DND-41 (cell line): Measurements from ENCODE around the gene GBP5.
"Not testable (repeated sequence)": the region's sequence is repeated elsewhere in the genome, so short reads cannot be mapped to it uniquely, and the experiment has no call there.

Experiments
- ATAC-seq: fragments of 200-7000 bp; cut with Tn5 transposase; 3 replicates; pipeline ENCODE4 v1.9.1; 2021; ENCODE audit warnings: low read depth; ENCODE audit not compliant: insufficient read depth
- DNase-seq: peaks from one replicate; pipeline ENCODE4 v3.0.0-alpha.2; 2020
- H2AFZ ChIP-seq: 2 replicates; pipeline ENCODE4 v1.6.0; 2012; ENCODE audit warnings: low read depth, low read length
- H3K27ac ChIP-seq: 2 replicates; pipeline ENCODE4 v1.5.1; 2012; ENCODE audit warnings: low read length, inconsistent platforms
- H3K27me3 ChIP-seq: fragments of 200-600 bp; sonication (generic); 2 replicates; pipeline ENCODE4 v1.6.0; 2012; ENCODE audit warnings: low read length, mild to moderate bottlenecking, inconsistent platforms; ENCODE audit not compliant: insufficient read depth, poor library complexity
- H3K36me3 ChIP-seq: 2 replicates; pipeline ENCODE4 v1.5.1; 2012; ENCODE audit warnings: low read length, inconsistent platforms; ENCODE audit not compliant: insufficient read depth
- H3K4me1 ChIP-seq: 2 replicates; pipeline ENCODE4 v1.5.1; 2012; ENCODE audit warnings: mild to moderate bottlenecking, low read length; ENCODE audit not compliant: insufficient read depth
- H3K4me2 ChIP-seq: 2 replicates; pipeline ENCODE4 v1.6.0; 2012; ENCODE audit warnings: mild to moderate bottlenecking, moderate library complexity, low read length, inconsistent platforms; ENCODE audit not compliant: insufficient read depth
- H3K4me3 ChIP-seq, 2 experiments: fragments of 200-600 bp in 1 of 2; shearing (Covaris generic) in 1 of 2; 2 replicates each; pipeline ENCODE4 v1.5.1; 2012 to 2016; ENCODE audit warnings: inconsistent platforms in 2 of 2, low read length in 2 of 2, mild to moderate bottlenecking in 2 of 2, low read depth in 1 of 2, moderate library complexity in 1 of 2
- H3K79me2 ChIP-seq: 2 replicates; pipeline ENCODE4 v1.6.0; 2012; ENCODE audit warnings: low read length, inconsistent platforms; ENCODE audit not compliant: insufficient read depth
- H3K9ac ChIP-seq: 2 replicates; pipeline ENCODE4 v1.6.0; 2012; ENCODE audit warnings: low read depth, mild to moderate bottlenecking, inconsistent platforms, low read length, moderate library complexity
- H3K9me3 ChIP-seq: 2 replicates; pipeline ENCODE4 v1.5.1; 2012; ENCODE audit warnings: low read length, moderate library complexity, mild to moderate bottlenecking, inconsistent platforms; ENCODE audit not compliant: insufficient read depth, severe bottlenecking
- H4K20me1 ChIP-seq: 2 replicates; pipeline ENCODE4 v1.6.0; 2012; ENCODE audit warnings: low read length; ENCODE audit not compliant: insufficient read depth
- EZH2 ChIP-seq: IDR thresholded peaks from 3 replicates; pipeline ENCODE4 v1.6.1; 2012; ENCODE audit warnings: borderline replicate concordance, low read depth, mild to moderate bottlenecking, moderate library complexity, low read length, inconsistent platforms; ENCODE audit not compliant: severe bottlenecking
- TF ChIP-seq, protein P1 (sequence below): IDR thresholded peaks from 2 replicates; pipeline ENCODE4 v1.5.1; 2012; ENCODE audit warnings: borderline replicate concordance, low read length, moderate library complexity, mild to moderate bottlenecking; ENCODE audit not compliant: poor library complexity, severe bottlenecking; ENCODE audit errors: extremely low read depth

The GBP5 gene

DNA sequence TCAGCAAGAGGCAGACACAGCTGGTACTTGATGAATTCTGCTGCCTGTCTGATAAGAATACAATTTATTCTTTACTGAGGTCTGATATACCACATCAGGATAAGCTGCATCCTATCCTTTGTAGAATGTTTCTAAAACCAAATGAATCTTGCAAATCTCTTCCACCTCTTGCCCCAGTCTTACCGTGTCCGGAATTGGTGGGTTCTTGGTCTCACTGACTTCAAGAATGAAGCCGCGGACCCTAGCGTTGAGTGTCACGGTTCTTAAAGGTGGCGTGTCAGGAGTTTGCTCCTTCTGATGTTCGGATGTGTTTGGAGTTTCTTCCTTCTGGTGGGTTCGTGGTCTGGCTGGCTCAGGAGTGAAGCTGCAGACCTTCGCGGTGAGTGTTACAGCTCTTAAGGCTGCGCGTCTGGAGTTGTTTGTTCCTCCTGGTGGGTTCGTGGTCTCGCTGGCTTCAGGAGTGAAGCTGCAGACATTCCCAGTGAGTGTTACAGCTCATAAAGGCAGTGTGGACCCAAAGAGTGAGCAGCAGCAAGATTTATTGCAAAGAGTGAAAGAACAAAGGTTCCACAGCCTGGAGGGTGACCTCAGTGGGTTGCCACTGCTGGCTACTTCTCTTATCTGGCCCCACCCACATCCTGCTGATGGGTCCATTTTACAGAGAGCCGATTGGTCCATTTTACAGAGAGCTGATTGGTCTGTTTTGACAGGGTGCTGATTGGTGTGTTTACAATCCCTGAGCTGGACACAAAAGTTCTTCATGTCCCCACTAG lies at the start of gene GBP5:
TSS of gene GBP5 (minus strand) at position 592 of the 773 bp plus-strand sequence. CDS start 3,305 bp downstream, outside the sequence.
- Histone ChIP-seq H2AFZ (peak within 1 kb of the TSS; percentile 41), H3K4me1 (peaks cover 65% of the 10 kb centered on the region), H3K27ac (peak within 1 kb of the TSS; percentile 87), H3K9ac (peak within 1 kb of the TSS; percentile 66), H3K4me2 (peak within 1 kb of the TSS; percentile 88), H3K36me3 (peaks cover 37% of the 10 kb centered on the region), H3K79me2 (peaks cover 60% of the 10 kb centered on the region), H3K4me3 (peak within 1 kb of the TSS; percentile 61 to 69)
- H4K20me1 ChIP-seq, H3K27me3 ChIP-seq, H3K9me3 ChIP-seq: not testable (repeated sequence)
- peak; percentile 78 for ATAC-seq
- peak; percentile 84 for DNase-seq

GRCh38 chr1:89322402-89322801 lies 49.7 kb upstream of the GBP5 start:
- no peak for ATAC-seq

DNA sequence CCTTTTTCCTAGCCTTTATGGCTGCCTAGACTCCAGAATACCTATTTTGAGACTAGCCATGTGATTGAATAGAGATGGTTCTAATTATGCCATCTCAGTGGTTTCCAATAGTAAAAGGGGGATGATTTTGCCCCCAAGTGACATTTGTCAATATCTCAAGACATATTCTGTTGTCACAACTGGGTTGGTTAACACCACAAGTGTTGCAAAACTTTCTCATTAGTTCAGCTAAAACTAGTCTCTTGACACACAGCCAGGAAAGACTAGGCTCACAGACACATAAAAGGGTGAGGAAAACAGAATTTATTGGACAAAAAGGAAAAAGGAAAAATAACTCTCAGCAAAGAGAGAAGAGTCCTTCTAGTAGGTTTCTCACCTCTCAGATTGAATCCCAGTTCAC lies 39.9 kb upstream of the GBP5 start:
- Histone ChIP-seq H3K9ac (no peak overlapping the region), H3K27ac (no peak overlapping the region), H3K36me3 (no peaks in the 10 kb centered on the region), H3K79me2 (no peaks in the 10 kb centered on the region), H3K4me3 (no peak overlapping the region), H3K4me2 (no peak overlapping the region), H3K4me1 (peaks cover 27% of the 10 kb centered on the region), H4K20me1 (no peaks in the 10 kb centered on the region), H3K9me3 (no peaks in the 10 kb centered on the region), H3K27me3 (no peaks in the 10 kb centered on the region), H2AFZ (no peak overlapping the region)
- no peak for ATAC-seq
- TF ChIP-seq, protein P1, sequence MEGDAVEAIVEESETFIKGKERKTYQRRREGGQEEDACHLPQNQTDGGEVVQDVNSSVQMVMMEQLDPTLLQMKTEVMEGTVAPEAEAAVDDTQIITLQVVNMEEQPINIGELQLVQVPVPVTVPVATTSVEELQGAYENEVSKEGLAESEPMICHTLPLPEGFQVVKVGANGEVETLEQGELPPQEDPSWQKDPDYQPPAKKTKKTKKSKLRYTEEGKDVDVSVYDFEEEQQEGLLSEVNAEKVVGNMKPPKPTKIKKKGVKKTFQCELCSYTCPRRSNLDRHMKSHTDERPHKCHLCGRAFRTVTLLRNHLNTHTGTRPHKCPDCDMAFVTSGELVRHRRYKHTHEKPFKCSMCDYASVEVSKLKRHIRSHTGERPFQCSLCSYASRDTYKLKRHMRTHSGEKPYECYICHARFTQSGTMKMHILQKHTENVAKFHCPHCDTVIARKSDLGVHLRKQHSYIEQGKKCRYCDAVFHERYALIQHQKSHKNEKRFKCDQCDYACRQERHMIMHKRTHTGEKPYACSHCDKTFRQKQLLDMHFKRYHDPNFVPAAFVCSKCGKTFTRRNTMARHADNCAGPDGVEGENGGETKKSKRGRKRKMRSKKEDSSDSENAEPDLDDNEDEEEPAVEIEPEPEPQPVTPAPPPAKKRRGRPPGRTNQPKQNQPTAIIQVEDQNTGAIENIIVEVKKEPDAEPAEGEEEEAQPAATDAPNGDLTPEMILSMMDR, result no peak
- no peak for TF ChIP-seq EZH2
- DNase-seq, result no peak

More at GRCh38 chr1:89322402-89322801, 49.7 kb upstream of the GBP5 start:
- H3K79me2 ChIP-seq, result no peaks in the 10 kb centered on the region
- H4K20me1 ChIP-seq, result no peaks in the 10 kb centered on the region
- TF ChIP-seq, protein P1, result no peak
- no peak for TF ChIP-seq EZH2
- no peak overlapping the region for H3K4me2 ChIP-seq
- no peaks in the 10 kb centered on the region for H3K4me1 ChIP-seq
- no peaks in the 10 kb centered on the region for H3K27me3 ChIP-seq
- no peaks in the 10 kb centered on the region for H3K36me3 ChIP-seq
- no peak for DNase-seq
- peaks cover 13% of the 10 kb centered on the region for H3K9me3 ChIP-seq
- H2AFZ ChIP-seq, result no peak overlapping the region
- no peak overlapping the region for H3K9ac ChIP-seq
- no peak overlapping the region for H3K27ac ChIP-seq
- no peak overlapping the region for H3K4me3 ChIP-seq

GRCh38 chr1:89311757-89312156 lies 39.1 kb upstream of the GBP5 start:
- peak overlapping the region; percentile 36 for H3K27ac ChIP-seq
- H3K36me3 ChIP-seq, result no peaks in the 10 kb centered on the region
- DNase-seq (no peak), ATAC-seq (peak; percentile 30; the same call in 2 of the 3 replicates)
- H3K79me2 ChIP-seq, result no peaks in the 10 kb centered on the region
- H3K27me3 ChIP-seq, result no peaks in the 10 kb centered on the region
- H3K4me3 ChIP-seq, result no peak overlapping the region
- H4K20me1 ChIP-seq, result no peaks in the 10 kb centered on the region
- TF ChIP-seq, protein P1, result no peak
- TF ChIP-seq EZH2, result no peak
- H3K9ac ChIP-seq, result no peak overlapping the region
- no peaks in the 10 kb centered on the region for H3K9me3 ChIP-seq
- H3K4me2 ChIP-seq, result no peak overlapping the region
- H2AFZ ChIP-seq, result no peak overlapping the region
- H3K4me1 ChIP-seq, result peaks cover 27% of the 10 kb centered on the region
